EH (cell line): Measurements from ENCODE around the gene ZNF786.
"Not testable (repeated sequence)": the region's sequence is repeated elsewhere in the genome, so short reads cannot be mapped to it uniquely, and the experiment has no call there.

Experiments used
- DNase-seq: peaks from one replicate; pipeline ENCODE4 v3.0.0-alpha.2; 2015; ENCODE audit warnings: low read depth

The ZNF786 gene

GRCh38 chr7:149077594-149077993, 12.9 kb downstream of the ZNF786 start:
- DNase-seq = no peak

GRCh38 chr7:149075286-149075685, 15.2 kb downstream of the ZNF786 start:
- DNase-seq = no peak

- DNase-seq = no peak
These were observed 16.2 kb downstream of the ZNF786 start for GRCh38 chr7:149074116-149074885.

- DNase-seq = no peak
These were observed 18.1 kb downstream of the ZNF786 start for GRCh38 chr7:149072438-149072775.

GRCh38 chr7:149071641-149072437, 18.7 kb downstream of the ZNF786 start:
- peak; percentile 16 for DNase-seq

GRCh38 chr7:149071182-149071635, 19.3 kb downstream of the ZNF786 start:
- no peak for DNase-seq

- no peak for DNase-seq
These were observed 20.0 kb downstream of the ZNF786 start for GRCh38 chr7:149070372-149071125.

- no peak for DNase-seq
These were observed 22.6 kb downstream of the ZNF786 start for GRCh38 chr7:149067869-149068268.

- no peak for DNase-seq
These were observed 27.0 kb downstream of the ZNF786 start for GRCh38 chr7:149063476-149063875.

GRCh38 chr7:149062217-149062899, 28.2 kb downstream of the ZNF786 start:
- not testable (repeated sequence) for DNase-seq

- no peak for DNase-seq
These were observed 30.4 kb downstream of the ZNF786 start for GRCh38 chr7:149060156-149060555.

- DNase-seq = no peak
These were observed 36.6 kb downstream of the ZNF786 start for GRCh38 chr7:149053885-149054284.

GRCh38 chr7:149053384-149053783, 37.1 kb downstream of the ZNF786 start:
- no peak for DNase-seq

- DNase-seq = peak; percentile 10
These were observed 39.6 kb downstream of the ZNF786 start for GRCh38 chr7:149050941-149051340.

- DNase-seq = no peak
These were observed 41.7 kb downstream of the ZNF786 start for GRCh38 chr7:149048805-149049204.

- DNase-seq = no peak
These were observed 44.1 kb downstream of the ZNF786 start for GRCh38 chr7:149046416-149046815.

GRCh38 chr7:149043936-149044335, 46.6 kb downstream of the ZNF786 start:
- no peak for DNase-seq

GRCh38 chr7:149041350-149041749, 49.2 kb downstream of the ZNF786 start:
- no peak for DNase-seq

GRCh38 chr7:149038641-149039040, 51.9 kb downstream of the ZNF786 start:
- not testable (repeated sequence) for DNase-seq

- no peak for DNase-seq
These were observed 53.8 kb downstream of the ZNF786 start for GRCh38 chr7:149036676-149037075.

- DNase-seq = no peak
These were observed 59.1 kb downstream of the ZNF786 start for GRCh38 chr7:149031353-149031910.

GRCh38 chr7:149030439-149030838, 60.1 kb downstream of the ZNF786 start:
- DNase-seq = not testable (repeated sequence)
